HepG2 (cell line): ENCODE data around the gene XPNPEP3. TPM values are rescaled to one million over a fixed set of nuclear protein-coding genes. Genes with fewer than 3 reads are reported as not detected.

Source experiments
- ATF7 ChIP-seq, 2 experiments: fragments of 450-650 bp in 1 of 2; sonication (generic) in 1 of 2; formaldehyde crosslinking in 1 of 2; IDR thresholded peaks; 2 replicates each; pipeline versions ENCODE4 v1.4.0 to v1.6.1; 2016 to 2020; ENCODE audit warnings: antibody characterized with exemption in 1 of 2, mild to moderate bottlenecking in 1 of 2, missing genetic modification reagents in 1 of 2
- CREB1 ChIP-seq, 2 experiments: fragments of 450-650 bp in 1 of 2; IDR thresholded peaks; 2 replicates each; pipeline ENCODE4 v1.6.1; 2016 to 2017; ENCODE audit warnings: control low read depth in 1 of 2, mild to moderate bottlenecking in 1 of 2, missing compliant biosample characterization in 1 of 2, missing genetic modification characterization in 1 of 2
- GMEB2 ChIP-seq: IDR thresholded peaks from 2 replicates; pipeline ENCODE4 v1.6.1; 2016; ENCODE audit warnings: missing biosample characterization, missing genetic modification reagents, low read depth
- HMGXB4 ChIP-seq, 2 experiments: sonication (generic) in 1 of 2; formaldehyde crosslinking in 1 of 2; IDR thresholded peaks; 2 replicates each; pipeline versions ENCODE4 v1.4.0 to v1.6.1; 2018 to 2020; ENCODE audit warnings: missing genetic modification reagents in 2 of 2, borderline replicate concordance in 1 of 2, low read depth in 1 of 2, mild to moderate bottlenecking in 1 of 2, missing biosample characterization in 1 of 2
- NFKB2 ChIP-seq: sonication (generic); formaldehyde crosslinking; IDR thresholded peaks from 2 replicates; pipeline ENCODE4 v1.4.0; 2020; ENCODE audit warnings: missing genetic modification reagents, borderline replicate concordance
- PCBP1 ChIP-seq: fragments of 200-400 bp; formaldehyde crosslinking; IDR thresholded peaks from 2 replicates; pipeline ENCODE4 v1.6.1; 2017; ENCODE audit warnings: mild to moderate bottlenecking, low read depth, low read length, borderline replicate concordance
- PLSCR1 ChIP-seq: sonication (generic); formaldehyde crosslinking; IDR thresholded peaks from 2 replicates; pipeline ENCODE4 v1.5.0; 2020; ENCODE audit warnings: missing genetic modification reagents, mild to moderate bottlenecking, borderline replicate concordance
- POLR2AphosphoS5 ChIP-seq: IDR thresholded peaks from 2 replicates; pipeline ENCODE4 v1.6.1; 2012; ENCODE audit warnings: low read depth, low read length
- RARA ChIP-seq: IDR thresholded peaks from 2 replicates; pipeline ENCODE4 v1.6.1; 2016; ENCODE audit warnings: missing genetic modification reagents, missing compliant biosample characterization
- TEF ChIP-seq: sonication (generic); formaldehyde crosslinking; IDR thresholded peaks from 2 replicates; pipeline ENCODE4 v1.5.0; 2020; ENCODE audit warnings: missing genetic modification reagents
- TERF1 ChIP-seq: sonication (generic); formaldehyde crosslinking; IDR thresholded peaks from 2 replicates; pipeline ENCODE4 v1.8.0; 2022; ENCODE audit warnings: mild to moderate bottlenecking, missing genetic modification reagents, moderate library complexity
- THAP11 ChIP-seq: IDR thresholded peaks from 2 replicates; pipeline ENCODE4 v1.6.1; 2016; ENCODE audit warnings: missing biosample characterization, missing genetic modification reagents
- THAP7 ChIP-seq: sonication (generic); formaldehyde crosslinking; IDR thresholded peaks from 2 replicates; pipeline ENCODE4 v1.8.1; 2023; ENCODE audit warnings: mild to moderate bottlenecking, missing genetic modification reagents
- ZGPAT ChIP-seq: IDR thresholded peaks from 2 replicates; pipeline ENCODE4 v1.6.1; 2016; ENCODE audit warnings: mild to moderate bottlenecking
- ZKSCAN8 ChIP-seq: IDR thresholded peaks from 2 replicates; pipeline ENCODE4 v1.6.1; 2016; ENCODE audit warnings: borderline replicate concordance, missing genetic modification reagents, missing compliant biosample characterization
- ZMYM3 ChIP-seq: sonication (generic); formaldehyde crosslinking; IDR thresholded peaks from 2 replicates; pipeline ENCODE4 v1.5.1; 2020; ENCODE audit warnings: mild to moderate bottlenecking, missing genetic modification reagents
- ZNF354B ChIP-seq: sonication (generic); formaldehyde crosslinking; IDR thresholded peaks from 2 replicates; pipeline ENCODE4 v1.8.0; 2022; ENCODE audit warnings: mild to moderate bottlenecking, missing genetic modification reagents
- ZNF382 ChIP-seq: sonication (generic); formaldehyde crosslinking; IDR thresholded peaks from 2 replicates; pipeline ENCODE4 v1.5.0; 2020; ENCODE audit warnings: missing genetic modification reagents, mild to moderate bottlenecking, borderline replicate concordance
- ZNF652 ChIP-seq: IDR thresholded peaks from 2 replicates; pipeline ENCODE4 v1.6.1; 2016; ENCODE audit warnings: low read depth, borderline replicate concordance
- polyA plus RNA-seq, 8 experiments: library from polyadenylated mRNA; depleted of rRNA in 3 of 8; stranded (reverse) in 7 of 8; unstranded in 1 of 8; fragments of >200 nt; fragmentation: Illumina TruSeq in 4 of 8; extraction: Trizol in 4 of 8; gene quantifications; 2 replicates each; pipeline versions ENCODE4 v1.2.1 to v1.2.3, GENCODE V29; 2011 to 2016; ENCODE audit warnings: low read depth in 4 of 8, missing spikeins in 1 of 8, mixed read lengths in 1 of 8; ENCODE audit not compliant: insufficient read depth in 1 of 8
- total RNA-seq, 5 experiments: library from RNA; depleted of rRNA; stranded (reverse); fragments of >200 nt; fragmentation: Illumina TruSeq; extraction: Trizol; gene quantifications; 2 replicates each; pipeline ENCODE4 v1.2.3, GENCODE V29; 2016; ENCODE audit warnings: low read depth in 1 of 5

The XPNPEP3 gene
- total and polyA plus RNA-seq, 2 of the 13 experiments (the other 11 are each of a cell fraction or from before 2014, with no cell fraction given) = 10.3 to 14.0 TPM

- peak; percentile 58; the same call in 1 of the 2 replicates for TF ChIP-seq ZKSCAN8
- TF ChIP-seq THAP11 (CRISPR knock-in tag) = peak; percentile 94
- TF ChIP-seq ZNF354B (CRISPR knock-in tag) = no peak
- TF ChIP-seq ZNF382 (CRISPR knock-in tag) = no peak
- no peak; the same call in 1 of the 2 replicates for TF ChIP-seq GMEB2 (CRISPR knock-in tag)
- 0 out of 2 replicates have a peak, but pooled peaks have one; percentile 35 for TF ChIP-seq PCBP1
- TF ChIP-seq HMGXB4 (CRISPR knock-in tag; IDR thresholded peaks at IDR 0.05; ENCODE audit: borderline replicate concordance in 1 of 2, low read depth in 1 of 2) = peak; percentile 78 to 91; a peak in 3 of 4 replicates
- peak; percentile 98 for TF ChIP-seq ATF7 (IDR thresholded peaks at IDR 0.05)
- TF ChIP-seq ATF7 (CRISPR knock-in tag; IDR thresholded peaks at IDR 0.05) = peak; percentile 80
- peak; percentile 31; the same call in 1 of the 2 replicates for TF ChIP-seq RARA (CRISPR knock-in tag)
- no peak for TF ChIP-seq ZMYM3
- no peak; the same call in 1 of the 2 replicates for TF ChIP-seq ZNF652 (CRISPR knock-in tag)
- TF ChIP-seq PLSCR1 (CRISPR knock-in tag) = no peak
- TF ChIP-seq TEF = no peak
- TF ChIP-seq TERF1 = peak; percentile 82; the same call in 1 of the 2 replicates
- TF ChIP-seq POLR2AphosphoS5 = peak; percentile 77
- TF ChIP-seq ZGPAT (CRISPR knock-in tag) = peak; percentile 97
- TF ChIP-seq NFKB2 (CRISPR knock-in tag) = peak; percentile 83; the same call in 1 of the 2 replicates
- TF ChIP-seq THAP7 (CRISPR knock-in tag) = peak; percentile 29
- peak; percentile 100 for TF ChIP-seq CREB1 (IDR thresholded peaks at IDR 0.05)
- peak; percentile 98 for TF ChIP-seq CREB1 (CRISPR knock-in tag; IDR thresholded peaks at IDR 0.05)
Observed at GRCh38 chr22:40856513-40857308, at the start of gene XPNPEP3, which contains the start of gene ST13 (continued).
